Activated gamma-delta T cell treated with anti-CD3 and anti-CD28 coated beads, Interleukin-2, amount 50 U/mL, for 16 hours (primary cell): ENCODE measurements around the gene TRPT1.

Experiments
- DNase-seq: peaks from one replicate; pipeline ENCODE4 v3.0.0-alpha.2; 2020; ENCODE audit warnings: low read depth

TRPT1 gene

DNA sequence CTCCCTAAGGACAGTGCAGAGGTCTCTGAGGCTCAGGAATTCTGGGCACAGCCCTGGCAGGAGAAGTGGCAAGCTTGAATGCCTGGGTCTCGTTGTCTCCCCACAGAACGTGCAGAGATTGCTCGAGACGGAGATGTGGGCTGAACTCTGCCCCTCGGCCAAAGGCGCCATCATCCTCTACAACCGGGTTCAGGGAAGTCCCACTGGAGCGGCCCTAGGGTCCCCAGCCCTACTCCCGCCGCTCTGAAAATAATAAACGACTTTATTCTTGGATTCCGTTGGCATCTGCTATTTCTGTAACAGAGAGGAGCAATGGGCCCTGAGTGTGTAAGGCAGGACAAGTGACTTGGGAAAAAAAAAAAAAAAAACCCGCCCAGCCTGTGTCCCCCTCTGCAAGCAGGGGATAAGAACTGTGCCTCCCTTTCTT is 3.8 kb upstream of the TRPT1 start:
- DNase-seq = no peak

DNA sequence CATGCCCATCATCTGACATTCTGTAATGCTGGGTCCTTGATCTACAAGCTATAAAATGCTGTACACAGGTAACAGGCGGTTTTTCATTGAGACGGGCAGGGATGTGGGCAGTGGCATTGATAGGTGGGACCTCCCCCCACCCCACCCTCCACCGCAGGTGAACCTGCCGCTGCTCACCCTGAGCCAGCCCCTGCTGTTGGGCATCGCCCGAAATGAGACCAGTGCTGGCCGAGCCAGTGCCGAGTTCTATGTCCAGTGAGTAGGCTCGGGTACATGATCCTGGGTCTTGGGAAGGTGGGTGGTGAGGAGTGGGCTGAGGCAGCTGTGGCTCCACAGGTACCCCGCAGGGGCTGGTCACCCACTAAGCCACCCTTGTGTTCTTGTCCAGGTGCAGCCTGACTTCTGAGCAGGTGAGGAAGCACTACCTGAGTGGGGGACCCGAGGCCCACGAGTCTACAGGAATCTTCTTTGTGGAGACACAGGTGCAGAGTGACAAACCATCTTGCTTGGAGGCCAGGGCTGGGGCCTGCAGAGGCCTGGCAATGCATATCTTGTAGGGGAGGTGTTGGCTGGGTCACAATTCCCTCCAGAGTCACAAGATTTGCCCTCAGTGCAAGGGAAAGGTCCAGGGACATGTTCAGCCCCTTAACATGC is 3.2 kb upstream of the TRPT1 start:
- no peak for DNase-seq

DNA sequence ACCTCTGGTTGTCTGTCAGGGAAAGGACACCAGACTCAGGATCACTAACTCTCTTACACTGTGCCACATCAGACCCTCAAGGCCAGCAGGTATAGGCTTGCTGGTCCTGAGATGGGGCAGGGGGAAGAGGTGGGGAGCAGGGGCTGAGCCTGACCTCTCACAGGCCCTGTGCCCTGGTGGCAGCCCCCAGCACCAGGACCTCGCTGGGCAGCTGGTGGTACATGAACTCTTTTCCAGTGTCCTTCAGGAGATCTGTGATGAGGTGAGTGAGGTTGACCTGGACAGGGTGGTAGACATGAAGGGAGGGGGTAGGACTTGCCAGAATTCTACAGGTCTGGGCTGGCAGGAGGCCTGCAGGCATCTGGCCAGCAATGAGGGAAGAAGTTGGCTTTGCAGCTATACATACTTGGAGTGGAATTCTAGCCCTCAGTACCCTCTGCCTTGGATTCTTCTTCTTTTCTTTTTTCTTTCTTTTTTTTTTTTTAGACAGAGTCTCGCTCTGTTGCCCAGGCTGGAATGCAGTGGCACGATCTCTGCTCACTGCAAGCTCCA is 1.5 kb upstream of the TRPT1 start:
- no peak for DNase-seq

DNA sequence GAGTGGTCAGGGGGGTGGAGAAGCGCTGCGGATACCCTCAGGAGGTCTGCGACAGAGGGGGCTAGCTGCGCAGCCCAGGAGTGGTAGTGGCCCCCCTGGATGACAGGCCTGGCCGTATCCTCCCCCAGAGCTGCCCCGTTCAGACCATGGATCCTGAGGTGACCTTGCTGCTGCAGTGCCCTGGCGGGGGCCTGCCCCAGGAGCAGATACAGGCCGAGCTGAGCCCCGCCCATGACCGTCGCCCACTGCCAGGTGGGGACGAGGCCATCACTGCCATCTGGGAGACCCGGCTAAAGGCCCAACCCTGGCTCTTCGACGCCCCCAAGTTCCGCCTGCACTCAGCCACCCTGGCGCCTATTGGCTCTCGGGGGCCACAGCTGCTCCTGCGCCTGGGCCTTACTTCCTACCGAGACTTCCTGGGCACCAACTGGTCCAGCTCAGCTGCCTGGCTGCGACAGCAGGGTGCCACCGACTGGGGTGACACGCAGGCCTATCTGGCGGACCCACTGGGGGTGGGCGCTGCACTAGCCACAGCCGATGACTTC is 593 bp upstream of the TRPT1 start:
- DNase-seq = peak; percentile 34

DNA sequence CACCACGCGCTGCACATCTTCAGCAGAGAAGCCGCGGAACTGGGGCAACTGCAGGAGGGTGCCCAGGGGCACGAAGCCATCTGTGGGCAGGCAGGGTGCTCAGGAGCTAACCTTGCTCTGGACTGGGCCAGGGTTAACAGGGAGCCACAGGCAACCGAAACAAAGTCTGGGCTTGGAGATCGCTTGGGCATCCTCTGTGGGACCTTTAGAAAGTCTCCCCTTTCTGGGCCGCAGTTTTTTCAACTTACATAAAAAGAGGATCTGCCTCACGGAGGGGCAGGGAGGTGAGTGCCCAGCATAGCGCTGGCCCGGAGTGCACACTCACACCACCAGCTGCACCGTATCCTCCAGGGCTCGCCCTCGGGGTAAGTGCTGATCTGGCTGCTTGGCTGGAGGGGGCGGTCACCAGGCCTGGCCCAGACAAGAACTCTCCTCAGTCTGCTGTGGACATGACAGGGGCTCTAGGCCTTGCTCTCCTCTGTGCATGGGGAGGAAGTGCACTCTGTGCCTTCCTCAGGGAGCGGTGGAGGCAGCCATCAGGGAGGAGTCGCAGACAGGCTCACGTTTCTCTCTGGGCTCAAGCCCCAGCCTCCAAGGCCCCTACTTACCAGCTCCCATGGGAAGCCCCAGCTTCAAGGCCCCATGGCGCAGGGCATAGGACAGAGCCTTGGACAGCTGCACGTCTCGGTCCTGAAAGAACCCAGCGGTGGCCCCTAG is 937 bp downstream of the TRPT1 start:
- no peak for DNase-seq

DNA sequence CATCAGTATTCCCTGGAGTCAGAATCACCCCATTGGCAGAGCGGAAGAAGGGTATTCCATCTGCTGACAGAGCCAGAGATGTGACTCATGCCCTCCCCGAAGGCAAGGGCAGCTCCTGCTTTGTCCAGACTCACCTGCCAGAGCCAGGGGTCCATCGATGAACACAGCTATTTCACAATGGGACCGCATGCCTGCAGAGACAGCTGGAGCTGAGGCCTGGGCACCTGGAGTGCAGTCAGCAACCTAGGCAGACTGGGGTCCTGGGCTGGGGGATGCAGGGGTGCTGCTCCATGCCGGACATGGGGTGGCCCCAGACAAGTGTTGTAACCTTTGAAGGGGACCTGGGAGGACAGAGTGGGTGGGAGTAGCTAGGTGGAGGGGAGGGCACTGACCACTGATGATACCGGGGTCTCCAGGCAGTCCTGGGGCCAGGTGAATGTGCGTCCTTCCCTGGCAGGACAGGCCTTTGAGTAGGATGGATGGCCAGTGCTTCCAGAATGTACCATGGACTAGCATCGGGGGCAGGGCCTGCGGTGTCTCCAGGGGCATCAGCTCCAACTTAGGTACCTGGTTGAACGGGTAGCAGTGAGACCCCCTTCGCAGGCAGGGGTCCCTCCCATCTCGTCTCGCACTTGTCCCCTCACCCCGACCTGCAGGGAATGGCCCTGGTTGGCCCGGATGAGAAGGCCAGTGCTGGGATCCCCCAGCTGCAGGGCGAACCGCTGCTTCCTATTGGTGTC is 1.7 kb downstream of the TRPT1 start:
- DNase-seq = no peak

DNA sequence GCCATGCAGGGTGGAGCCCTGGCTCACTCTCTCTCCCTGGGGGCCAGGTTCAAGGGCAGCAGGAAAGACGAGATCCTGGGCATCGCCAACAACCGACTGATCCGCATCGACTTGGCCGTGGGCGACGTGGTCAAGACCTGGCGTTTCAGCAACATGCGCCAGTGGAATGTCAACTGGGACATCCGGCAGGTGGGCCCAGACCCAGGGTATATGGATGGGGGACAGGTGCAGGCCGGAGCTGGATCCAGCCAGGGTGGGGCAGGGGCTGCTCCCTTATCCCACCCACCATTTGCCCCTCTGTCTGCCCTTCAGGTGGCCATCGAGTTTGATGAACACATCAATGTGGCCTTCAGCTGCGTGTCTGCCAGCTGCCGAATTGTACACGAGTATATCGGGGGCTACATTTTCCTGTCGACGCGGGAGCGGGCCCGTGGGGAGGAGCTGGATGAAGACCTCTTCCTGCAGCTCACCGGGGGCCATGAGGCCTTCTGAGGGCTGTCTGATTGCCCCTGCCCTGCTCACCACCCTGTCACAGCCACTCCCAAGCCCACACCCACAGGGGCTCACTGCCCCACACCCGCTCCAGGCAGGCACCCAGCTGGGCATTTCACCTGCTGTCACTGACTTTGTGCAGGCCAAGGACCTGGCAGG is 2.9 kb downstream of the TRPT1 start:
- DNase-seq = no peak

DNA sequence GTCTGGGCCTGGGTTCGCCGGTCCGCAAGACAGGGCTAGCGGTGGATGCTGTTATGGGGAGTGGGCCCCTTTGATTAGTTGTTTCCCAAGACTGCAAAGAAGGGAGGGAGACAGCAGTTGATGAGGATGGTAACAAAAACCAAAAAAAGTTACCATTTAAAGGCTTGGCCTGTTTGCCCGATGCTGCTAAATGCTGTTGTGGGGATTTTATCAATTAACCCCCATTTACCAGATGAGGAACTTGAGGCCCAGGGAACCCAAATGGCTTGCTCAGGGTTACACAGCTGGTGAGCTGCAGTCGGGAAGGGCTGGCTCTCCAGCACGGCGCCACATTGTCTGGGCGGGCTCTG is 3.4 kb downstream of the TRPT1 start:
- no peak for DNase-seq

DNA sequence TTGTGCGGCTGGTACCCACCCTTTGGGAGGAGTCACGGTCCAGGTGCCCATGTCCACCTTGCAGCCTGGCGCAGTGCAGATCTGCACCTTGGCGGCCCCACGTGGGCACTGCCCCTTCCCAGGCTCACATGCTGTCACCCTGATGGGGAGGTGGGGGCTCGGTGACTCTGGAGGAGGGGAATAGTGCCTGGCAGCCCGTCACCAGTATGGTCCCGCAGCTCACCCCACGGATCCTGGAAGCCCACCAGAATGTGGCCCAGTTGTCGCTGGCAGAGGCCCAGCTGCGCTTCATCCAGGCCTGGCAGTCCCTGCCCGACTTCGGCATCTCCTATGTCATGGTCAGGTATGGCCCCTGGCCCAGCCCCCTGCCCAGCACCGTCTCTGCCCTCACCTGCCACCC is 5.2 kb downstream of the TRPT1 start:
- DNase-seq = no peak

DNA sequence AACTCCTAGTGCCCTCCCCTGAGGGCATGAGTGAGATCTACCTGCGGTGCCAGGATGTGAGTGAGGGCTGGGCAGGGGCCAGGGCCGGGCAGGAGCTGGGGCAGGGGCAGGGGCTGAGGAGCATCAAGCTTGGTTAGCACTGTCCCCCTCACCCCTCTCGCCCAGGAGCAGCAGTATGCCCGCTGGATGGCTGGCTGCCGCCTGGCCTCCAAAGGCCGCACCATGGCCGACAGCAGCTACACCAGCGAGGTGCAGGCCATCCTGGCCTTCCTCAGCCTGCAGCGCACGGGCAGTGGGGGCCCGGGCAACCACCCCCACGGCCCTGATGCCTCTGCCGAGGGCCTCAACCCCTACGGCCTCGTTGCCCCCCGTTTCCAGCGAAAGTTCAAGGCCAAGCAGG is 5.7 kb downstream of the TRPT1 start:
- no peak for DNase-seq

DNA sequence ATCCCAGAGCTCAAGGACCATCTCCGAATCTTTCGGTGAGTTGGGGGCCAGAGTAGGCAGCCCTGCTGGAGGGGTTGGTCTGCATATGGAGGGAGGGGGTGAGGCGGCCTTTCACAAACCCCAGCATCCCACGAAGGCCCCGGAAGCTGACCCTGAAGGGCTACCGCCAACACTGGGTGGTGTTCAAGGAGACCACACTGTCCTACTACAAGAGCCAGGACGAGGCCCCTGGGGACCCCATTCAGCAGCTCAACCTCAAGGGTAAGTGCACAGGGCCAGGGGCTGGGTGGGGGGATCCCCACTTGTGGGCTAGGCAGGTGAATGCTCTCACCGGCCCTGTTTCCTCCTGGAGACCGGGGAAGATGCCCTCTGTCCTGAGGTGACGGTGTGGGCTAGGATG is 6.2 kb downstream of the TRPT1 start:
- no peak for DNase-seq

DNA sequence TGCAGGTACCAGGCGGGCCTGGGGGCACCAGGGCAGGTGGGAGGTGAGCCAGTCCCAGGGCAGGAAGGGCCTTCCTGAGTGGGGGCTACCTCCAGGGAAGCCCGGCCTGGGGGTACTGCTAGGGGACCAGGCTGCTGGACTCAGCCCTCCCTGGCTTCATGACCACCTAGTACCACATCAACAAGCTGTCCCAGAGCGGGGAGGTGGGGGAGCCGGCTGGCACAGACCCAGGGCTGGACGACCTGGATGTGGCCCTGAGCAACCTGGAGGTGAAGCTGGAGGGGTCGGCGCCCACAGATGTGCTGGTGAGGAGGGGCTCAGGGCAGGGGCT is 6.7 kb downstream of the TRPT1 start:
- no peak for DNase-seq

DNA sequence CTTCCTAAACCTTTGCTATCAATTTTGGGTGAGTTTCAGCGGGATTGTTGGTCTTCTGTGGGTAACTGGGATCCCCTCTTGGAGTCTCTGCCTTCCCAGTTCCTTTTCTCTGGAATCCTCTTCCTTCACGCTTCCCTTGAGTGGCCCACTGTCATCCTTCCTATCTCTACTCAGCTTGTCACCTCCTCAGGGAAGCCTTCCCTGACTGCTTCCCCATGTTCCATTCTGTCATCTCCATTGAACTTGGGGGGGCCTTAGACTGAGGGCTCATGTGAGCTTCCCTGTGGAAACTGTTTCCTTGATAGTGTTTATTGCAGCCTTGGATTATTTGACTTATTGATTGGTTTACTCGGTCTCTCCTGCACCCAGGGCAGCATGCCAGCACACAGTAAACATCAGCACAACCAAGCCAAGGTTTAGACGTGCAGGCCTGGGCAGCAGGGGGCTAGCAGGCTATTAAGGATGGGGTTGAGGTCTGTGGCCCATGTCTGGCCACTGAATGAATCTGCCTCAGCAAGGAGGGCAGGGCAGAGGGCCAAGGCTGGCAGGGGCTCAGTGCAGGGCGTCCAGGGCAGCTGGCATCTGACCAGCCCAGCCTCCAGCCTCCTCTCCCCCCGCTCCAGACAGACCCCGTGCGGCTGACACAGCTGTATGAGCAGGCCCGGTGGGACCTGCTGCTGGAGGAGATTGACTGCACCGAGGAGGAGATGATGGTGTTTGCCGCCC is 7.2 kb downstream of the TRPT1 start:
- DNase-seq = no peak

DNA sequence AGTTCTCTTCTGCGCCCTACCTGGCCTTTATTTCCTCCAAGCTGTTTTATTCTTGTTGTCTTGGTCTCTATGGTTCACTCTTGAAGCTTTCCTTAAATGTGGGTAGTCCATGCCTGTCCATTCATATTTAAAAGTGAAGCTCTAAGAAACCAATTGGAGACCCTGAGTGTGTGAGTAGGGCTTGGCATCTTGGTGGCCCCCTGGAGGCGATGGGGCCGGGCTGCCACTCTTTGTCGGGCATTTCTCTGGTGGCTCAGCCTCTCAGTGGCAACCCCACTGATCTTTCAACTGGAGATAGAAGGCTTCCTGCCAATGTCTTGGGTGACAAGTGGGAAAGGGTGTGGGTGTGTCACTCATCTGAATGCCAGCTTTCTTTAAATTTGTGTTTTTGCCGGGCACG is 9.1 kb downstream of the TRPT1 start:
- DNase-seq = no peak

DNA sequence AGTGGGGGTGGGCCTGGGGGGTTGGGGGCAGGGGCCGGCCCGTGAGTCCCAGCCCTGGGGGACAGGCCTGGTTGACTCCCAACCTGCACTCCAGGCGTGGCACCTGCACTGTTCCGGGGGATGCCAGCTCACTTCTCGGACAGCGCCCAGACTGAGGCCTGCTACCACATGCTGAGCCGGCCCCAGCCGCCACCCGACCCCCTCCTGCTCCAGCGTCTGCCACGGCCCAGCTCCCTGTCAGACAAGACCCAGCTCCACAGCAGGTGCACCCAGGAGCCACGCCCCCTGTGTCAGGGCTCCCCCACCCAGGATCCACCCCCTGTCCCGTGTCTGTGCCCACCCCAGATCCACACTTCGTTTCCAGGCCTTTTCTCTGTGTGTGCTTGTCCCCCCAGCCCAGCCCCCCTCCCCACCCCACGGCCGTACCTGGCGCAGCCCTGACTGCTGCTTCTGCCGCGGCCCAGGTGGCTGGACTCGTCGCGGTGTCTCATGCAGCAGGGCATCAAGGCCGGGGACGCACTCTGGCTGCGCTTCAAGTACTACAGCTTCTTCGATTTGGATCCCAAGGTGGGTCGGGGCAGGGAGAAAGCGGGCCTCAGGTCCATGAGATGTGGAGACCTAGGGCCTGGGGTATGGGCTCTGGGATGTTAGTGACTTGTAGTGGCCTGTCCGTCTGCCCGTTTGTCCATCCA is 14.7 kb downstream of the TRPT1 start:
- no peak for DNase-seq

DNA sequence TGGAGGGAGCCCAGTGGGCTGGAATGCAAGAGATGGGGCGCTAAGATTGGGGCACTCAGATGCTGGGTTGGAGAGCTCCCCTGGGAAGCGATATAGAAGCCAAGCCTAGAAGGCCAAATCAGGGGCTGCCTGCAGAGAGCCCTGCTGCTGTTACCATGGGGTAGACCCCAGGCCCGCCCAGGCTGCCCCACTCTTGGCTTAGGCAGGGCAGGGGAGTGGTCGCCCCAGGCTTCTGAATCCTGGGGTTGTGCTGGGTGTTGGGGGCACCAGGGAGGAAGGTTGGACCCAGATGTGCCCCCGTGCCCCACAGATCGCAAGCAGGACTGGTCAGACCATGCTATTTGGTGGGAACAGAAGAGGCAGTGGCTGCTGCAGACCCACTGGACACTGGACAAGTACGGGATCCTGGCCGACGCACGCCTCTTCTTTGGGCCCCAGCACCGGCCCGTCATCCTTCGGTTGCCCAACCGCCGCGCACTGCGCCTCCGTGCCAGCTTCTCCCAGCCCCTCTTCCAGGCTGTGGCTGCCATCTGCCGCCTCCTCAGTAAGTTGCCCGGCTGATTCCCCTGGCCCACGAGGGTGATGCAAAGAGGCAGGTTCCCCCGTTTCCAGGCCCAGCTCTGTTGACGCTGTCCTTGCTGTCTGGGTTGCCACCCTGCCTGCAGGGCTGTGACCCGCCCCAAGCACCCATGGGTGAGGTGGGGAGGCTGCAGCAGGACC is 15.5 kb downstream of the TRPT1 start:
- DNase-seq = no peak

DNA sequence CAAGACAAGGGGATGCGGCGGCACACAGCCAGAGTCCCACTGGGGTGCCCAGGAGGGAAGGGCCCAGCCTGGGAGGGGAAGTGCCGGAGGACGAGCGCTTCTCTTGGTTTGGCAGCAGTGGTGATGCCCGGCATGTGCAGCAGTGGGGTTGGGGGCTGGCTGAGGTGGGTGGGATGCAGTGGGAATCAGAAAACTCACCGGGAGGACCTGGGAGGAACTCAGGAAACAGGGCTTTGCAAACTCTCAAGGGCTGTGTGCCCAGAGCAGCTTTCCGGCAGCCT is 16.5 kb downstream of the TRPT1 start:
- no peak for DNase-seq

DNA sequence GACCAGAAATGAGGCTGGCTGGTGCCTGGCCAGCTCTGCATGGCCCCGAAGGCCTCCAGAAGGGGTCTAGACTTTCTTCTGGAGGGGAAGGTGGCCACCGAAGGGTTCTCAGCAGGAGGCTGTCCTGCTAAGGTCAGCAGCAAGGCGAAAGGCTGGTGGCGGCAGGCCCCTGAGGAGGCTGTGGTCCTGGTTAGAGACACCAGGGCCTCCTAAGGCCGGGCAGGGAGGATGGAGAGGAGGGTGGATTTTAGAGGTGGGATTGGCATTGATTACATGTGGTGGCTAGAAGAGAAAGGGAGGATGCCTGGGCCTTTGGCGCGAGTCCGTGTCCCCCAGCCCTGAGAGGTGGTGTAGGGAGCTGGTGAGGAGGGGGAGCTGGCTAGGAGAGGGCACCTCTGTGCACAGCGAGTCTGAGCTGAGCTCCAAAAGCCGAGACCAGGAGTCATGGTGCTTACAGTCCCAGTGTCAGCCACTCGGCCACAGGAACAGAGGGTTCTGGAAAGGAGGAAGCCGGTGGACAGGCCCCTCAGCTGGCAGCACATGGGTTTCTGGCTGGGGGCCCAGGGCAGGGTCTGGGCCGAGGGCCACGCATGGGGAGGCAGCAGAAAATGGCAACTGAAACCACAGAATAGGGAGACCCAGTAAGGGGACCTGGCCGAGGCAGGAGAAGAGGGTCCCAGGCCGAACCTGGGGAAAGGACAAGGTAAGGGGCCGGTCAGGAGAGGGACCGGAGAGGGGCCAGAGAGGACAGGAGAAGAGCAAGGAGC is 17.0 kb downstream of the TRPT1 start:
- no peak for DNase-seq

DNA sequence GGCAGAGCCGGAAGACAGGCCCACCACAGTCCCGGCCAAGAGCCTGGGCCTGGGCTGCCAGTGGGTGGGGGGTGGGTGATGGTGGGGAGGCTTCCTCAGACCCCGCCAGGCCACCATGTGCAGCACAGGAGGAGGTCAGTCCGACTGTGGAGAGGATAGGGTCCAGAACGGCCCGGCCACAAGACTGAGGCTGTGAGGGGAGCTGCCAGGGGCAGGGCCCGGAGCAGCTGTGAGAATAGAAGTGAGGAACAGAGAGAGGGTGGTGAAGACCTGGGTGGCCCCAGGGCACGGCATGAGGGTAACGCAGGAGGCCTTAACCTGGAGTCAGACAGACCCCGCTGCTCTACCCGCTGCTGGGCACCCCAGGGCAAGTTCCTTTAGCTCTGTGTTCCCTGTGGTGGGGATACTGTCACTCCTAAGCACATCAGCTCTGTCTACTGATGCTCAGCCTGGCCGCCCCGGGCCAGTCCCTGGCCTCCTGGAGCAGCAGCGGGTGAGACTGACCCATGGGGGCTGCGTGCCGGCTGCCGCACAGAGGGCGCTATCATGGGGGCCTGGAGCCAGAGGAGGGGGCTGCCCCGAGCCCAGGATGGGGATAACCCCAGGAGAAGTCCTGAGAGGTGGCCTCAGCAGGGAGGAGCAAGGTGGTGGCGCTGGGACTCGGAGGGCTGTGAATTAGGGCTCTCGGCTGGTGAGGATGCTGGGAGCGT is 17.7 kb downstream of the TRPT1 start:
- DNase-seq = no peak
